Gastrocnemius medialis (tissue), 4 donors: ENCODE results near the gene OPN1SW. TPM values are rescaled to one million over a fixed set of nuclear protein-coding genes. Genes with fewer than 3 reads are reported as not detected.

ENCODE experiments used
- ATAC-seq, 2 donors: fragments of 150-250 bp; one replicate each; pipeline ENCODE4 v1.9.1; 2016
- DNase-seq, 2 donors: peaks; one replicate each; pipeline ENCODE4 v3.0.0-alpha.2; 2019
- H3K27ac ChIP-seq, 4 donors: fragments of 200-600 bp; sonication (generic); 1 replicate in 1 of 4; 2 replicates in 3 of 4; pipeline ENCODE4 v1.5.1; 2016 to 2018; ENCODE audit warnings: mild to moderate bottlenecking in 2 of 4, moderate library complexity in 1 of 4
- H3K27me3 ChIP-seq, 3 donors: fragments of 200-600 bp; sonication (generic) in 2 of 3; 1 replicate in 1 of 3; 2 replicates in 2 of 3; pipeline versions ENCODE4 v1.5.1 to v1.6.0; 2016 to 2019; ENCODE audit warnings: mild to moderate bottlenecking in 1 of 3, moderate library complexity in 1 of 3
- H3K36me3 ChIP-seq, 2 donors: fragments of 200-600 bp; sonication (generic) in 1 of 2; one replicate each; pipeline ENCODE4 v1.5.1; 2017 to 2018
- H3K4me1 ChIP-seq, 2 donors: fragments of 200-600 bp; sonication (generic) in 1 of 2; one replicate each; pipeline ENCODE4 v1.5.1; 2016 to 2017; ENCODE audit warnings: mild to moderate bottlenecking in 2 of 2
- H3K4me3 ChIP-seq, 4 donors: fragments of 200-600 bp; sonication (generic) in 3 of 4; 1 replicate in 1 of 4; 2 replicates in 3 of 4; pipeline ENCODE4 v1.5.1; 2016 to 2019; ENCODE audit warnings: mild to moderate bottlenecking in 2 of 4
- H3K9me3 ChIP-seq, 3 donors: fragments of 200-600 bp; sonication (generic) in 2 of 3; 1 replicate in 1 of 3; 2 replicates in 2 of 3; pipeline ENCODE4 v1.5.1; 2016 to 2019
- CTCF ChIP-seq, 5 experiments: fragments of 450-650 bp in 3 of 5; fragments of 200-600 bp in 2 of 5; sonication (generic) in 2 of 5; IDR thresholded peaks in 4 of 5; conservative IDR thresholded peaks in 1 of 5; 1 replicate in 4 of 5; 2 replicates in 1 of 5; pipeline ENCODE4 v1.5.1; 2016 to 2019; ENCODE audit warnings: antibody characterized with exemption in 5 of 5, mild to moderate bottlenecking in 3 of 5, moderate library complexity in 3 of 5
- POLR2A ChIP-seq, 2 donors: fragments of 450-650 bp; IDR thresholded peaks; one replicate each; pipeline ENCODE4 v1.6.1; 2017; ENCODE audit warnings: antibody characterized with exemption in 2 of 2, mild to moderate bottlenecking in 2 of 2, moderate library complexity in 2 of 2
- in situ Hi-C, 4 donors: fragments of 200-750 bp; cut with MboI; loops; one replicate each; pipeline versions ENCODE4 v1.15.0 to v1.8.0; 2017; ENCODE audit warnings: low sequenced_read_pairs in 4 of 4
- intact Hi-C: fragments of 100-400 bp; cut with DNase I; formaldehyde crosslinking; loops from one replicate; pipeline ENCODE4 v1.15.1; 2023; ENCODE audit warnings: low total_unique reads
- total RNA-seq, 4 donors: library from RNA; depleted of rRNA; stranded (reverse); fragments of >200 nt; gene quantifications; one replicate each; pipeline versions ENCODE4 v1.1.0 to v1.2.3, GENCODE V29; 2016

Gene OPN1SW
- total RNA-seq, 4 donors from 2014 or later = not detected

- H3K27ac ChIP-seq = peak within 1 kb of the TSS; percentile 92 to 99 (median 95)
- DNase-seq (peak; percentile 97 to 98), ATAC-seq (peak; percentile 96 to 97)
- no peaks in the 10 kb centered on the region for H3K9me3 ChIP-seq
- H3K36me3 ChIP-seq = no peaks in the 10 kb centered on the region
- in situ Hi-C loops (no loop called here), intact Hi-C loops (loop anchor here (1.0 to 5.0 kb wide), 3 partner anchors 93 to 263 kb away; partner anchors contain the start of genes FLNC and METTL2B)
- H3K4me1 ChIP-seq = peaks cover 35 to 40% of the 10 kb centered on the region in 2 donors
- peak within 1 kb of the TSS; percentile 82 to 100 (median 91) for H3K4me3 ChIP-seq
- TF ChIP-seq CTCF (IDR thresholded peaks at IDR 0.05 in 4 of 5, conservative IDR thresholded peaks at IDR 0.05 in 1 of 5) (no peak), POLR2A (IDR thresholded peaks at IDR 0.05) (peak; percentile 95 to 97)
- H3K27me3 ChIP-seq = no peaks in the 10 kb centered on the region
These were observed 36.3 kb downstream of the OPN1SW start, which contains the start of gene CALU for GRCh38 chr7:128739048-128739962. Gene CALU (plus strand): TSS chr7:128739359. CDS start chr7:128748584, 9,225 bp downstream.

- TF ChIP-seq POLR2A (IDR thresholded peaks at IDR 0.05) = no peak
- no peak for TF ChIP-seq CTCF (IDR thresholded peaks at IDR 0.05 in 4 of 5, conservative IDR thresholded peaks at IDR 0.05 in 1 of 5)
- no peaks in the 10 kb centered on the region for H3K27me3 ChIP-seq
- H3K9me3 ChIP-seq = no peaks in the 10 kb centered on the region
- DNase-seq = no peak
- intact Hi-C loops = loop anchor here (1.0 to 5.0 kb wide), 3 partner anchors 94 to 262 kb away; partner anchors contain the start of genes FLNC and METTL2B
- in situ Hi-C loops = no loop called here
- H3K36me3 ChIP-seq = no peaks in the 10 kb centered on the region
- peak overlapping the region; percentile 82 to 100 (median 91) for H3K4me3 ChIP-seq
- peaks cover 35 to 40% of the 10 kb centered on the region in 2 donors for H3K4me1 ChIP-seq
- peak overlapping the region; percentile 92 to 99 (median 95) for H3K27ac ChIP-seq
- ATAC-seq = peak; percentile 19 to 25
These were observed 37.0 kb downstream of the OPN1SW start for GRCh38 chr7:128738570-128739047.

- Histone ChIP-seq H3K27ac (peak overlapping the region in 3 of 4 donors; percentile 92 to 99 (median 93)), H3K27me3 (no peaks in the 10 kb centered on the region), H3K9me3 (no peaks in the 10 kb centered on the region), H3K36me3 (no peaks in the 10 kb centered on the region), H3K4me1 (peaks cover 29 to 38% of the 10 kb centered on the region in 2 donors), H3K4me3 (no peak overlapping the region)
- intact Hi-C loops (loop anchor here (5.0 kb wide), 2 partner anchors 94 to 144 kb away; partner anchors contain the start of gene FLNC), in situ Hi-C loops (no loop called here)
- no peak for ATAC-seq
- TF ChIP-seq POLR2A (IDR thresholded peaks at IDR 0.05) (no peak), CTCF (IDR thresholded peaks at IDR 0.05 in 4 of 5, conservative IDR thresholded peaks at IDR 0.05 in 1 of 5) (no peak)
- no peak for DNase-seq
These were observed 37.7 kb downstream of the OPN1SW start for GRCh38 chr7:128737867-128738385.

GRCh38 chr7:128737441-128737840 lies 38.2 kb downstream of the OPN1SW start:
- H3K4me1 ChIP-seq = peaks cover 26 to 34% of the 10 kb centered on the region in 2 donors
- no peak for ATAC-seq
- no peak for DNase-seq
- H3K36me3 ChIP-seq = no peaks in the 10 kb centered on the region
- TF ChIP-seq POLR2A (IDR thresholded peaks at IDR 0.05) = no peak
- no peak for TF ChIP-seq CTCF (IDR thresholded peaks at IDR 0.05 in 4 of 5, conservative IDR thresholded peaks at IDR 0.05 in 1 of 5)
- H3K4me3 ChIP-seq = no peak overlapping the region
- intact Hi-C loops = loop anchor here (5.0 kb wide), 2 partner anchors 95 to 145 kb away; partner anchors contain the start of gene FLNC
- no peaks in the 10 kb centered on the region for H3K9me3 ChIP-seq
- in situ Hi-C loops = no loop called here
- H3K27ac ChIP-seq = no peak overlapping the region
- H3K27me3 ChIP-seq = no peaks in the 10 kb centered on the region
